ENCODE results near the gene ICE1.
"Not testable (repeated sequence)": the region's sequence is repeated elsewhere in the genome, so short reads cannot be mapped to it uniquely, and the experiment has no call there.

- TF ChIP-seq CTCF, POLR2A (IDR thresholded peaks at IDR 0.05): not testable (repeated sequence)
Observed at GRCh38 chr5:5520622-5521021, 98.1 kb downstream of the ICE1 start.

Data from testis (tissue), 2 donors.